Neural progenitor cell (in vitro differentiated cells): Measurements from ENCODE around the gene ST7L.

Source experiments
- EZH2 ChIP-seq: fragments of 200-600 bp; sonication (generic); IDR thresholded peaks from 2 replicates; pipeline ENCODE4 v1.6.1; 2017; ENCODE audit warnings: antibody characterized with exemption, mild to moderate bottlenecking, moderate library complexity
- EZH2phosphoT487 ChIP-seq: fragments of 200-600 bp; sonication (generic); IDR thresholded peaks from 2 replicates; pipeline ENCODE4 v1.6.1; 2017; ENCODE audit warnings: antibody characterized with exemption
- TF ChIP-seq, protein P1 (sequence below): fragments of 200-600 bp; sonication (generic); IDR thresholded peaks from 2 replicates; pipeline ENCODE4 v1.5.1; 2017; ENCODE audit warnings: antibody characterized with exemption, mild to moderate bottlenecking

DNA sequence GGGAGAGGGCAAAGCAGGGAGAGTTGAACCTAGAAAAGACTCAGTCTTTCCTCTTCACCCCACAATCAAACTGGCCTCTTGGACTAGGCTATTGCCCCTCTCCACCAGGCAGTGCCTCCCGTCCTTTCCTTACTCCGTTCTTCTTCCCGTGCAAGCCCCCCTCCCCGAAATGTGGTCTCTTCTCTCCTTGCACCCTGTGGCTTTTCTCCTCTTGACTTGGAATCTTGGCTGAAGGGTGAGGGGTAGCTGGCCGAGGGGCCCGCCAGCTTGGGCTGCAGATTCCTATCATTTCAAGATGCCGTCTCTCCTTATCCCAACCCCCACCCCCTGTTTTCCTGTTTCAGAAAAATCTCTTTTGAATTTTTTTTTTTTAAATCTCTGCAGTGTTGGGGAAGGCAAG, 108.6 kb downstream of the ST7L start:
- TF ChIP-seq, protein P1, sequence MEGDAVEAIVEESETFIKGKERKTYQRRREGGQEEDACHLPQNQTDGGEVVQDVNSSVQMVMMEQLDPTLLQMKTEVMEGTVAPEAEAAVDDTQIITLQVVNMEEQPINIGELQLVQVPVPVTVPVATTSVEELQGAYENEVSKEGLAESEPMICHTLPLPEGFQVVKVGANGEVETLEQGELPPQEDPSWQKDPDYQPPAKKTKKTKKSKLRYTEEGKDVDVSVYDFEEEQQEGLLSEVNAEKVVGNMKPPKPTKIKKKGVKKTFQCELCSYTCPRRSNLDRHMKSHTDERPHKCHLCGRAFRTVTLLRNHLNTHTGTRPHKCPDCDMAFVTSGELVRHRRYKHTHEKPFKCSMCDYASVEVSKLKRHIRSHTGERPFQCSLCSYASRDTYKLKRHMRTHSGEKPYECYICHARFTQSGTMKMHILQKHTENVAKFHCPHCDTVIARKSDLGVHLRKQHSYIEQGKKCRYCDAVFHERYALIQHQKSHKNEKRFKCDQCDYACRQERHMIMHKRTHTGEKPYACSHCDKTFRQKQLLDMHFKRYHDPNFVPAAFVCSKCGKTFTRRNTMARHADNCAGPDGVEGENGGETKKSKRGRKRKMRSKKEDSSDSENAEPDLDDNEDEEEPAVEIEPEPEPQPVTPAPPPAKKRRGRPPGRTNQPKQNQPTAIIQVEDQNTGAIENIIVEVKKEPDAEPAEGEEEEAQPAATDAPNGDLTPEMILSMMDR: no peak
- TF ChIP-seq EZH2 (no peak), EZH2phosphoT487 (no peak)
